ENCODE data around the gene SOX11. TPM values are rescaled to one million over a fixed set of nuclear protein-coding genes. Genes with fewer than 3 reads are reported as not detected.

SOX11 gene
- total RNA-seq, 1 experiment from 2014 or later = not detected

- ATAC-seq (no peak), DNase-seq (no peak)
- Histone ChIP-seq H3K9ac (ENCODE audit: low read length) (no peak overlapping the region), H3K9me3 (ENCODE audit: low read length) (peaks cover 8% of the 10 kb centered on the region; the same call in 1 of the 2 replicates), H3K4me2 (ENCODE audit: low read length) (no peak overlapping the region), H3K27me3 (ENCODE audit: low read length) (no peaks in the 10 kb centered on the region), H3K36me3 (ENCODE audit: low read depth, low read length) (no peaks in the 10 kb centered on the region), H3K4me3 (ENCODE audit: low read length) (no peak overlapping the region), H3K79me2 (ENCODE audit: low read length) (no peaks in the 10 kb centered on the region), H3K27ac (ENCODE audit: low read length) (no peak overlapping the region), H3K9me2 (replicated peaks; ENCODE audit: low read length) (no peaks in the 10 kb centered on the region), H4K20me1 (ENCODE audit: low read length) (no peaks in the 10 kb centered on the region), H2AFZ (ENCODE audit: low read length) (no peak overlapping the region), H3K4me1 (ENCODE audit: insufficient read depth, low read length) (no peaks in the 10 kb centered on the region), H3F3A (ENCODE audit: low read length, unreplicated experiment) (no peaks in the 10 kb centered on the region)
- TF ChIP-seq EZH2 (IDR thresholded peaks at IDR 0.05; ENCODE audit: low read length, unreplicated experiment) = no peak
- no peak for TF ChIP-seq EZH2phosphoT487 (IDR thresholded peaks at IDR 0.05; ENCODE audit: borderline replicate concordance, low read length)
- TF ChIP-seq CTCF (conservative IDR thresholded peaks at IDR 0.05; ENCODE audit: low read depth, low read length) = no peak
- POLR2A ChIA-PET (ENCODE audit: unreplicated experiment) = interaction anchor here (0.6 kb wide), 1 partner anchor 15 kb away, joined by 6 read pairs; no protein-coding TSS in a partner anchor
- BruUV-seq (replicated peaks) = no TSS peak
- CTCF ChIA-PET = no interaction called here
- intact Hi-C loops (cut with micrococcal nuclease) = no loop called here
These were observed 18.4 kb downstream of the SOX11 start for GRCh38 chr2:5710615-5711014.

- no peak for TF ChIP-seq EZH2phosphoT487 (IDR thresholded peaks at IDR 0.05; ENCODE audit: borderline replicate concordance, low read length)
- no peak for TF ChIP-seq CTCF (conservative IDR thresholded peaks at IDR 0.05; ENCODE audit: low read depth, low read length)
- no peak for TF ChIP-seq EZH2 (IDR thresholded peaks at IDR 0.05; ENCODE audit: low read length, unreplicated experiment)
- Histone ChIP-seq H3K27ac (ENCODE audit: low read length) (no peak overlapping the region), H3K9ac (ENCODE audit: low read length) (no peak overlapping the region), H3K4me2 (ENCODE audit: low read length) (no peak overlapping the region), H3K4me1 (ENCODE audit: insufficient read depth, low read length) (no peaks in the 10 kb centered on the region), H2AFZ (ENCODE audit: low read length) (no peak overlapping the region), H3F3A (ENCODE audit: low read length, unreplicated experiment) (no peaks in the 10 kb centered on the region), H3K79me2 (ENCODE audit: low read length) (no peaks in the 10 kb centered on the region), H3K27me3 (ENCODE audit: low read length) (no peaks in the 10 kb centered on the region), H3K9me2 (replicated peaks; ENCODE audit: low read length) (no peaks in the 10 kb centered on the region), H4K20me1 (ENCODE audit: low read length) (no peaks in the 10 kb centered on the region), H3K36me3 (ENCODE audit: low read depth, low read length) (no peaks in the 10 kb centered on the region), H3K4me3 (ENCODE audit: low read length) (no peak overlapping the region), H3K9me3 (ENCODE audit: low read length) (peaks cover 8% of the 10 kb centered on the region; the same call in 1 of the 2 replicates)
- ChIA-PET CTCF (no interaction called here), POLR2A (ENCODE audit: unreplicated experiment) (no interaction called here)
- ATAC-seq = no peak
- DNase-seq = no peak
- intact Hi-C loops (cut with micrococcal nuclease) = no loop called here
- BruUV-seq (replicated peaks) = no TSS peak
These were observed 20.9 kb downstream of the SOX11 start for GRCh38 chr2:5713101-5713500.

GRCh38 chr2:5719629-5720334 lies 27.6 kb downstream of the SOX11 start:
- H3K4me3 ChIP-seq (ENCODE audit: low read length) = no peak overlapping the region

More at GRCh38 chr2:5719629-5720334, 27.6 kb downstream of the SOX11 start:
- Histone ChIP-seq H3K9me3 (ENCODE audit: low read length) (0 out of 2 replicates have a peak, but pooled peaks cover 9% of the 10 kb centered on the region), H4K20me1 (ENCODE audit: low read length) (no peaks in the 10 kb centered on the region), H3K27ac (ENCODE audit: low read length) (no peak overlapping the region), H3K9me2 (replicated peaks; ENCODE audit: low read length) (no peaks in the 10 kb centered on the region), H3K4me2 (ENCODE audit: low read length) (no peak overlapping the region), H2AFZ (ENCODE audit: low read length) (no peak overlapping the region), H3K4me1 (ENCODE audit: insufficient read depth, low read length) (no peaks in the 10 kb centered on the region), H3F3A (ENCODE audit: low read length, unreplicated experiment) (no peaks in the 10 kb centered on the region), H3K27me3 (ENCODE audit: low read length) (no peaks in the 10 kb centered on the region), H3K9ac (ENCODE audit: low read length) (no peak overlapping the region), H3K79me2 (ENCODE audit: low read length) (no peaks in the 10 kb centered on the region), H3K36me3 (ENCODE audit: low read depth, low read length) (no peaks in the 10 kb centered on the region)
- CTCF ChIA-PET = no interaction called here
- no peak for DNase-seq
- intact Hi-C loops (cut with micrococcal nuclease) = no loop called here
- no peak for TF ChIP-seq CTCF (conservative IDR thresholded peaks at IDR 0.05; ENCODE audit: low read depth, low read length)
- ATAC-seq = no peak
- BruUV-seq (replicated peaks) = no TSS peak
- POLR2A ChIA-PET (ENCODE audit: unreplicated experiment) = no interaction called here
